Hepatocyte (in vitro differentiated cells): ENCODE data around the gene PKLR. TPM values are rescaled to one million over a fixed set of nuclear protein-coding genes. Genes with fewer than 3 reads are reported as not detected.

Experiments
- DNase-seq: peaks from one replicate; pipeline ENCODE4 v3.0.0-alpha.2; 2016; ENCODE audit warnings: low spot score
- H2AFZ ChIP-seq: fragments of 200-600 bp; sonication (generic); 2 replicates; pipeline ENCODE4 v1.6.0; 2016; ENCODE audit warnings: antibody characterized with exemption, mild to moderate bottlenecking
- H3K27ac ChIP-seq: fragments of 200-600 bp; sonication (generic); 2 replicates; pipeline ENCODE4 v1.5.1; 2016; ENCODE audit warnings: mild to moderate bottlenecking
- H3K27me3 ChIP-seq: fragments of 200-600 bp; sonication (generic); 2 replicates; pipeline ENCODE4 v1.6.1; 2016
- H3K36me3 ChIP-seq: fragments of 200-600 bp; sonication (generic); replicated peaks from 2 replicates; pipeline ENCODE4 v1.5.1; 2016; ENCODE audit warnings: low read depth; ENCODE audit not compliant: insufficient read depth
- H3K4me1 ChIP-seq: fragments of 200-600 bp; sonication (generic); 2 replicates; pipeline ENCODE4 v1.5.1; 2016; ENCODE audit warnings: mild to moderate bottlenecking, moderate library complexity; ENCODE audit not compliant: insufficient read depth
- H3K4me2 ChIP-seq: fragments of 200-600 bp; sonication (generic); 2 replicates; pipeline ENCODE4 v1.6.0; 2016
- H3K4me3 ChIP-seq: fragments of 200-600 bp; sonication (generic); 2 replicates; pipeline ENCODE4 v1.5.1; 2016; ENCODE audit warnings: mild to moderate bottlenecking
- H3K79me2 ChIP-seq: fragments of 200-600 bp; sonication (generic); 2 replicates; pipeline ENCODE4 v1.6.0; 2017; ENCODE audit warnings: mild to moderate bottlenecking
- H3K9me2 ChIP-seq: fragments of 200-600 bp; sonication (generic); replicated peaks from 2 replicates; pipeline ENCODE4 v1.6.0; 2017; ENCODE audit warnings: mild to moderate bottlenecking; ENCODE audit not compliant: insufficient read depth
- H3K9me3 ChIP-seq: fragments of 200-600 bp; sonication (generic); 2 replicates; pipeline ENCODE4 v1.5.1; 2016; ENCODE audit warnings: low read depth, mild to moderate bottlenecking
- H4K20me1 ChIP-seq: fragments of 200-600 bp; sonication (generic); 2 replicates; pipeline ENCODE4 v1.6.0; 2016; ENCODE audit warnings: mild to moderate bottlenecking; ENCODE audit not compliant: insufficient read depth, poor library complexity, severe bottlenecking
- CTCF ChIP-seq: fragments of 200-600 bp; sonication (generic); IDR thresholded peaks from 2 replicates; pipeline ENCODE4 v1.5.1; 2016; ENCODE audit warnings: antibody characterized with exemption, mild to moderate bottlenecking; ENCODE audit not compliant: poor library complexity
- EZH2 ChIP-seq: fragments of 200-600 bp; sonication (generic); IDR thresholded peaks from 2 replicates; pipeline ENCODE4 v1.6.1; 2016; ENCODE audit warnings: antibody characterized with exemption, mild to moderate bottlenecking, borderline replicate concordance
- EZH2phosphoT487 ChIP-seq: fragments of 200-600 bp; sonication (generic); IDR thresholded peaks from one replicate; pipeline ENCODE4 v1.6.1; 2018; ENCODE audit warnings: antibody characterized with exemption, mild to moderate bottlenecking, low read depth, moderate library complexity; ENCODE audit not compliant: unreplicated experiment, severe bottlenecking
- WGBS: methylation state at CpG from one replicate; pipeline ENCODE4 v1.1.6; 2016; ENCODE audit warnings: low lambda C conversion rate; ENCODE audit errors: missing lambda C conversion rate; 5-methylcytosine and 5-hydroxymethylcytosine counted together
- polyA plus RNA-seq: library from polyadenylated mRNA; unstranded; fragments of >200 nt; fragmentation: Nextera tagmentation; extraction: Ambion mirVana; gene quantifications from 2 replicates; pipeline ENCODE4 v1.2.1, GENCODE V29; 2016
- total RNA-seq: library from RNA; depleted of rRNA; stranded (reverse); fragments of >200 nt; gene quantifications from 2 replicates; pipeline ENCODE4 v1.2.3, GENCODE V29; 2014

Gene PKLR
- total and polyA plus RNA-seq, 2 experiments from 2014 or later = 10.9 to 13.3 TPM

GRCh38 chr1:155282488-155283091 is 18.6 kb downstream of the PKLR start:
- 97% methylated on average over 27 of the region's 29 CpGs for WGBS
- Histone ChIP-seq H3K79me2 (no peaks in the 10 kb centered on the region), H3K4me1 (peaks cover 4% of the 10 kb centered on the region), H3K9me3 (no peaks in the 10 kb centered on the region), H3K27ac (no peak overlapping the region), H2AFZ (no peak overlapping the region), H3K9me2 (no peaks in the 10 kb centered on the region), H3K36me3 (no peaks in the 10 kb centered on the region), H3K4me3 (no peak overlapping the region), H3K27me3 (no peaks in the 10 kb centered on the region), H4K20me1 (no peaks in the 10 kb centered on the region), H3K4me2 (no peak overlapping the region)
- TF ChIP-seq CTCF (no peak), EZH2 (no peak), EZH2phosphoT487 (no peak)
- no peak for DNase-seq

- Histone ChIP-seq H3K27ac (no peak overlapping the region), H2AFZ (no peak overlapping the region), H3K4me1 (peaks cover 4% of the 10 kb centered on the region), H3K9me2 (no peaks in the 10 kb centered on the region), H3K9me3 (no peaks in the 10 kb centered on the region), H4K20me1 (no peaks in the 10 kb centered on the region), H3K79me2 (no peaks in the 10 kb centered on the region), H3K4me2 (peak overlapping the region; percentile 96), H3K27me3 (no peaks in the 10 kb centered on the region), H3K4me3 (no peak overlapping the region), H3K36me3 (no peaks in the 10 kb centered on the region)
- DNase-seq = no peak
- 91% methylated on average over 2 of the region's 2 CpGs for WGBS
- TF ChIP-seq EZH2phosphoT487 = no peak
- no peak for TF ChIP-seq EZH2
- no peak for TF ChIP-seq CTCF
Observed at GRCh38 chr1:155279268-155279667, 22.0 kb downstream of the PKLR start.

DNA sequence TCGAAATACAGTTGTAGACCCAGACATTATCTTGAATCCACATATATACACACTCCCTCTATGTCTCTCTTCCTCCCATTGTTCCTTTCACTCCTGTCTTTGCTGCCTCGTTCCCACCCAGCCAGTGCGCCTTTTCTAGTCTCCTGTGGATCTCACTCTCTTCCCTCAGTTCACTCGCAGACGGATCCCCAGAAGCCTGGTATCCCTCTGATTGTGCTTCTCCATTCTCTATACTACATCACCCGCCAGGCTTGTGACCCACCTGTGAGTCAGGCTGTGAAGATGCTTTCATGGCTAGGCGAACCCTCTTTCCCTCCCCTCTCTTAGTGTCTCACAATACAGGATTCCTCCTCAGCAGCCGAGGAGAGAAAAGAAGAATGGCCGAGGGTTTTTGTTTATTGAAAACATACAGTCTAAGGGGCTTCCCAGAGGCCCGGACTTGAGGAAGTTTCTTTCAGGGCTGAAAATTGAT is 22.5 kb downstream of the PKLR start:
- Histone ChIP-seq H3K27me3 (no peaks in the 10 kb centered on the region), H3K9me2 (no peaks in the 10 kb centered on the region), H3K79me2 (no peaks in the 10 kb centered on the region), H3K4me1 (peaks cover 4% of the 10 kb centered on the region), H3K36me3 (no peaks in the 10 kb centered on the region), H3K4me3 (no peak overlapping the region), H3K27ac (no peak overlapping the region), H4K20me1 (no peaks in the 10 kb centered on the region), H2AFZ (no peak overlapping the region), H3K4me2 (peak overlapping the region; percentile 96), H3K9me3 (no peaks in the 10 kb centered on the region)
- TF ChIP-seq EZH2 = no peak
- TF ChIP-seq EZH2phosphoT487 = no peak
- TF ChIP-seq CTCF = no peak
- no peak for DNase-seq
- WGBS = 56% methylated on average over 10 of the region's 10 CpGs
